Germinal center (tissue), 1 donor: ENCODE data around the gene PPM1M.

Experiments used
- DNase-seq: peaks from one replicate; pipeline ENCODE4 v3.0.0; 2012; ENCODE audit warnings: mixed read lengths, low spot score

Gene PPM1M

DNA sequence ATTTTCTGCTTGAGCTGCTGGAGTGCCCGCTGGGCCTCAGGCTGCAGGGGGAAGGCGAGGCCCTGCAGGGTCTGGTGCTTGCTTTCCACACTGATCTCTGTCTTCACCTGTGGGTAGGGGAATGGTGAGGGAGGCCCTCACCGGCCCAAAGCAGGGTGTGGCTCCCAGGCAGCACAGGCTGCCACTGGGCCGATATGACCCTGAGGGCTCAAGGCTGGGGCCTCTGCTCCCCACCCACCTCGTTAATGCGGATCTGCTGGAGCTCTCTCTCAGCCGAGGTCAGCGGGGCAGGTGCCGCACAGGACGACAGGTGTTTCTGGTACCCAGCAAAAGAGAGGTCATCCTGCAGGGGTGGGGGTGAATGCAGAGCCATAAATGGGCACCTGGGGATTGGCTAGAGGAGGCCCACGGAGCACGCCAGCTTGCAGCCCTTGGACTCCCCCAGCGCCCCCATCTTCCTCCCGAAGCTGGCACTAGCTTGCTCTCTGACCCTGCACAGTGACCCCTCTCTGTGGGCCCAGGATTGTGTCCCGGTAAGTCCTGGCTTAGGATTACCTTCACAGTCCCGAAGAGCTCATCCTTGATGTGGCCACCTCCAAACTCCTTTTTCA lies 14.6 kb upstream of the PPM1M start:
- DNase-seq, result no peak

DNA sequence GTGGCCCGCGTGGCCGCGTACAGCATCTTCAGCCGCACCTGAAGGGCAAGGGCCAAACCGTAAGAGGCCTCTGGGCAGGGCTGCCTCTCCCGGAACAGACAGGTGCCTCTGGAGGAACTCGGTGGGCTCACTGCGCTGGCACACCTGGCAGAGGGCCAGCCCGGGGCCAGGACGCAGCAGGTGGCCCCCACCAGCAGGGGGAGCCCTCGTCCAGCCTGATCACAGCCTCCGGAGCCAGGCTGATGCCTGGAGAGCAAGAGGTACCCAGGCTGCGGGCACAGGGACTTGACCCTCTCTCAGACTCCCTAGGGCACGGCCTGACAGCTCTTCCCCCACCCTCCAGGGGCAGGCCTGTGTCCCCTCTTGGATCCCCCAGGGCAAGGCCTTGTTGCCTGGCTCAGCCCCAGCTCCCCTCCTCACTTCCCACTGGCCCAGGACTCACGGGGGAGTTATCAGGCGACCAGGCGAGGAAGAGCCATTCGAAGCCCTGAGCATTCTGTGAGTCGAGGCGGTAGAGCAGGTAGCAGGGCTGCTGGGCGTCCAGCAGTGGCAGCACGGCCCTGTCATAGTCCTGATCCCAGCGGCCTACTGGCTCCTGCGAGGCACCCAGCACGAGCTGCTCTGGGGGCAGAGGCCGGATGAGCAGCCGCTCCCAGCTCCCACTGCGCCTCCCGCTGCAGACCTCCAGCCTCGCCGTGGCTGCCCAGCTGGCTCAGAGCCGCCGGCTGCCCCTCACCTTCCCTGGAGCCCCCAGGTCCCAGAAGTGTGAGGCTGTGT lies 13.9 kb upstream of the PPM1M start:
- peak; percentile 78 for DNase-seq

DNA sequence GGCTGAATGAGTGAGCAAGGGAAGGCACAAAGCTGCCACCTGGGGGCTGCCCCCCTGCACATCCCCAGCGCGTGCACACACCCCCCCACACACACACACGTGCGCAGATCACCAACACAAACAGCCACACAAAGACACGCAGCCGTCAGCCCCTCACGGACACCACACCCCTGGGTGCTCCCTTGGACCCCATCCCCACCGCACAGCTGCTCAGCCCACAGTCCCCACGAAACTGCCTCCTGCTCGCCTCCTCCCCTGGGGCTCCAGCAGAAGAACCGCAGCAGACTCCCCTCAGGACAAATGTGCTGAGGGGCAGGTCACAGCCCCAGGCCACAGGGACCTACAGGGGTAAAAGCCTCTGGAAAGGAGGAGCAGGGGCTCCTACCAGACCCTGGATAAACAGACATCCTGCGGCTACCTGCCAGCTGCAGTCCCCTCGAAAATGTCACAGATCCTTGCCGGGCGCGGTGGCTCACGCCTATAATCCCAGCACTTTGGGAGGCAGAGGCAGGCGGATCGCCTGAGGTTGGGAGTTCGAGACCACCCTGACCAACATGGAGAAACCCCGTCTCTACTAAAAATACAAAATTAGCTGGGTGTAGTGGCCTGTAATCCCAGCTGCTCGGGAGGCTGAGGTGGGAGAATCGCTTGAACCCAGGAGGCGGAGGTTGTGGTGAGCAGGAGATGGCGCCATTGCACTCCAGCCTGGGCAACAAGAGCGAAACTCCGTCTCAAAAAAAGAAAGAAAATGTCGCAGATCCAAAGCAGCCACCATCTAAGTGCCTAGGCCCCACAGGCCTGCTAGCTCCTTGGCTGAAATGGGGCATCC lies 13.1 kb upstream of the PPM1M start:
- no peak for DNase-seq

DNA sequence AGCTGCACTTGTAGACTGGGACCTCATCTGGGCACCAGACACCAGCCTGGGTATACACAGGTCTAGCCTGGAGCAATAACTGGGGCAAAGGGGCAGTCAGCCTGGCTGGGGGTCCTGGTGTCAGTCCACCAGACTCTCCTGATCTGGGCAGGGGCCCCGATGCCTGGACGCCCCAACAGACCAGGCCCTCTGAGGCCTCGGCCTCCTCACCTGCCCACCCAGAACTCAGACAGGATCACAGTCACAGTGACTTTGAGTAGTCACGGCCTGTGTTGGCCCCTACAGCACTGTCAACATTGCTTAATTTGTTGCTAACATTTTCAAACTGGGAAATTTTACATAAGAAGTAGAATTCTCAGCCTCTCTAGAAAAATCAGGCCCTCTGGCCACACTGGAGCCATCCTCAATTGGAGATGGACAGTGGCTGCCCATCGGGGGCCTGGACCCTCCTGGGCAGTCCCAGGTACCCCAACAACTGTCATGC lies 12.4 kb upstream of the PPM1M start:
- DNase-seq, result no peak

DNA sequence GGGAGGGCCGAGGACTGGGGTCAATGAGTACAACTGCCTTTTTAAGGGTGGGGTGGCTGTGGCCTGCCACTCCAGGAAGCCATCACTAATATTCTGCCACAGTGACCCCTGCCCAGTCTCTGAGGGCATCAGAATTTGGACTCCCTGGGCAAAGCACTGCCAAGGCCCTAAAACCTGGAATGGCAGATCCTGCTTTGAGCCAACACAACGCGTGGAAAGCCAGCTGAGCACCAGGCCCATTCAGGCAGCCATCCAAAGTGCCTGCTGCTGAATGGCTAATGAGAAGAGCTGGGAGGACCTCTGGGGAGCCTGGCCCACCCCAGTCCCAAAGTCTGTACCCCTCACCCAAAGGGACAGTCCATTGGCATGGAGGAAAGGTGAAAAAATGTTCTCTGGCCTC lies 11.6 kb upstream of the PPM1M start:
- DNase-seq, result no peak

DNA sequence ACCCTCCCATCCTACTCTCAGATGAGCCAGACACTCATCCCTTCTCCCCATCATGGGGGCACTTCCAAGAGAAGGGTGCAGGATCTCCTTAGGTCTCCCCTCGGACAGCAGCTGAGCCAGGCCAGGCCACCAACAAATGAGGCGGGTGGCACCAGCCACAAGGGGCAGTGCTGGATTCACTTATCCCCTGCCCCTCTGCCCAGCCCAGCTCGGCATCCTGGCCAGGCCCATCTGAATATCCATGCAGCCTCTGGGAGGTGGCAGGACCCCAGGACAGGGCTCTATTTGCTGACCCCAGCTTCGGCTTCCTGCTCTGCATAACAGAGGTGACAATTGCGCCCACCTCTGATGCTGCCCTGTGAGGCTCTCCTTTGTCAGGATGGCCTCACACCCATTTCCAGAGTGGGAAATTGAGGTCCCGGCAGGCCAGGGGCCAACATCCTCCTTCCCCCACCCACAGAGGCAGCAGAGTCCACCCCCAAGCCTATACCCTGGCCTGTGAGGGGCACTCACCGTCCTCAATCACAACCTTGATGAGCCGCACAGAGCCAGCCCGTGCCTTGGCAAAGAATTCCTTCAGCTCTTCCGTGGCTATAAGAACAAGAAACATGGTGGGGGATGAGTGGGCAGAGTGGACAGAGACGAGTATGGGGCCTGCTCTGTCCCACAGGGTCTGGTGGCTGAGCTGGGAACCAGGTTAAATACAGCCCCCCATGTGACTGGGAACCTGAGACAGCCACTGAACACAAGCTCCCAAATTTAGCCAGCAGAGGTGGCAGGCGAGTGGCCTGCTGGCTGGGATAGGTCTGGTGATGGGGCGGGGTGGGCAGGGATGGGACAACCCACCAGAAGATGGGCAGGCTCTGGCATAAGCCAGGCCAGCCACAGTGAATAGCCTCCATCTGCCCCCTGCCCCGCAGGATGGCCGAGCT lies 10.8 kb upstream of the PPM1M start:
- DNase-seq, result no peak

DNA sequence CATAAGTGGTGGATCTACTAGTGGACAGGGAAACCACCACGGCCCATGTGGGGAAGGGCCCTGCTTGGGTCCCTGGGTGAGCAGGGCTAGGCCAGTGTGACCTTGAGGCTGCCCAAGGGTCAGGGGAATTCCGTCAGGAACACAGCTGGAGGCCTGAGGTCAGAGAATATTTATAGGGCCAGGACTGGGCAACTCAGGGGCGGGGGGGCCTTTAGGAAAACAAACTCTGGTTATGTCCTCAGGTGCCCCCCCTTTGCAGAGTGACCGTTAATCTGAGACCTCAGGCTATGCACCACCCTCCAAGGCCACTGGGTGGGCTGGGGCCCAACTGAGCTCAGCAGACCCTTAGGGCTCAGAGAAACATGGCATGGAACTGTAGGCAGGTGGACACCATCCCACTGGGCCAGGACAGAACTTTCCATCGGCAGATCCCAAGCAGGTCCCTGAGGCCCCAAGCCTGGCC lies 9.1 kb upstream of the PPM1M start:
- no peak for DNase-seq

DNA sequence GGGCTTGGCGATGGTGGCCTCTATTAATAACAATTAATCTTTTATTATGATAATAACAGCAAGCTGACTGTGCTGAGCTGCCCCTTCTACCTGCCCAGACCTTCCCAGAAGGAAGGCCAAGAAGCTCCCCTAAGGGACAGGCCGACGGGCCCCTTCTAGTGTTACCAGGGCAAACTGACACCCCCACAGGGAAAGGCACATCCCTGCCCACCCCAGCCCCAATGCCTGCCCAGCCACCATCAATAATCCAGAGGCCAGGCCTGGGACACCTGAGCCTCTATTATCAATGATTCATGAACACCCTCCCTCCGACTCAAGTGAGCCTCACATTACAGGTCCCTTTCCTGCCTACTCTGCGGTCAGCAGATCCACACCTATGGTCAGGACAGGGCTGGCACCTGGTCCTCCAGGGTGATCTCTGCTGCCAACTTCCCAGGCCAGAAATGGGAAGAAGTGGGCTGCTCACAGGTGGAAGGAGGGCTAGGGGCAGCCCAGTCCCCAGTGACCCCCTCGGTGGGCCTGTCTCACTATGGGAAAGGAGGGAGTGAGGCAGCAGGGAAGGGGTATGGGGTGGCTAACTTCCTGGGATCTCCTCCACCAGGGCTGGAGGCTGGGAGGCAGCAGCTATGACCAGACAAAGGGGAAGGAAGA lies 8.4 kb upstream of the PPM1M start:
- no peak for DNase-seq

DNA sequence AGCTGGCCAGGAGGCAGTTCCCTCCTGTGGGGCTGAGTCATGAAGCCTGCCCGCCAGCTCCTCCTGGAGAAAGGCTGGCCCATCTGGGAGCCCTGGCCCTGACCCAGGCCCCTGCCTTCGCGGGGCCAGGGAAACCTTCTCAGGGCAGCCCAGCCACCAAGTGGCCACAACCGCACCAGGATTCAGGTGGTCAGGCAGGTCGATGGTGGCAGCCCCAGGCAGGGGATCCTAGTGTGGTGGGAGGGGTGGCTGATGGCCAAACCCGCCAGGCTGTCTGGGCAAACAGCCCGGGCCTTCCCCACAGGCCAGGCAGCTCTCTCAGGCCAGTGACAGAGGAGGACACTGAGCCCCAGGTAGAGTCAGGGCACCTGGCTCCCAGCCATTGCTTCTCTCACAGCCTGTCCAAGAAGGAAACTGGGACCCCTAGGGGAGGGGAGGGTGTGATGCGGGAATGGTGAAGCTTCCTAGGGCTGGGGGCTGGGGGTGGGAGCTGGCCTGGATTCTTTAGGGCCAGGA lies 7.8 kb upstream of the PPM1M start:
- DNase-seq, result no peak

DNA sequence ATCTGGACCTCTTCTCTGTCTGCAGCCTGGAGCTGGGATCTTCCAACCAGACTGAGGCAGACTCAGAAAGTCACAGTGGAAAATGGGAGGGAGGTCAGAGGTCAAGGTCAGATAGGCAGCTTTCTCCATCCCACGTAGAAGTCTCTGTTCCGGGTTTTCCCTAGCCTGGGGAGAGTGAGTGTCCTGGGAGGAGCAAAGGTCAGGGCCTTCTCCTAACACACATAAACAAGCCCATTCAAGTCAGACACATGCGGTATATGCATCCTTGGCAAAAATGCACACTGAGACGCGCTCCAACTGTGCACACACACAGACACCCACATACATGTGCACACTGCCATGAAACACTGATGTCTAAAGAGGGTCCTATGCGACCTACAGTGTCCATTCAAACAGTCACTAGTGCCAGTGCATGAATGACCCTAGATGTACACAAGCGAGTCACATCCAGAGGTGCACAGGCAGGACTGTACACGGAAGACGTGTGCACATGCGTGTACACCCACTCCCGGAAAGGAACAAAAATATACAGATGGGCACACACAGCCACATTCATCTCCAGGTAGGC lies 7.3 kb upstream of the PPM1M start:
- DNase-seq, result no peak

DNA sequence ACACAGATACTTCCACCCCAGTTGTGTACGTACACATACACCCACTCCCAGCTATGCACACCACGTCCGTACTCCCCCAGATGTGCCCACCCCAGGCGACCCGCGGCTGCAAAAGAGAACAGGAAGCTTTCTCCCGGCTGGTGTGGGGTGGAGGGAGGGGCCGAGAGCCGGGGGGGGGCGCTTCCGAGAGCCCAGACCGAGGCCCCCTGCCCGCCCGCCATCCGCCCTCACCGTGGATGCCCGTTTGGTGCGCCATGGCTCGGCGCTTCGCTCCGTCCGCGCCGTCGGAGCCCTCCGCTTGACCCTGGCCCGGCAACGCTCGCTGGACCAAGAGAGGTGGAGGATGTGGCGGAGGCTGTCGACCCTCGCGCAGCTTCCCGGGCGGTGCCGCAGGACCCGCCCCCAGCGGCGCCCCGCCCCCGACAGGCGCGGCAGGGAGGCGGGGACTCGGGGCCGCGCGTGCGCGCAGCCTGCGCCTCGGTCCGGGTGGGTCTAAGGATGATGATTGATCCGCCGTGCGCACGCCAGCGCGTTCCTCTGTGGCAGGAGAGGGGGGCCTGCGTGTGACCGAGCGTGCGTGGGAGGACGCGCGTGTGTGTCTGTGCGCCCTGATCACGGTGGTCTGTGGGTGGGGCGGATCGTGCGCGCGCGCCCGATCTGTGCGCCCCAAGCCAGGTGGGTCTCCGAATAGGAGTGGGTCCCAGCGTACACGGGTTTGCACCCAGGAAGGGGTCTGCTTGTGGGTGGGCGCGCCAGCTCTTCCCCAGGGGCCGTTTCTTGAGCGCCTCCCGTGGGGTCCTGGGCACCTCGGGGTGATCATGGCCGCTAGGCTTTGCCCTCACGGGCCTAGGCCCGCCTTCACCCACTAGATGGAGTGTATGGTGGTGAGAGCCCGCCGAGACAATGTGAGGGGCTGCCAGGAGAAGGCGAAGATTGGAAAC lies 6.5 kb upstream of the PPM1M start, which contains the start of gene TWF2:
Gene TWF2 (minus strand): TSS at position 398 of the 941 bp plus-strand sequence. CDS start 142 bp downstream, at position 256.
- peak; percentile 96 for DNase-seq

DNA sequence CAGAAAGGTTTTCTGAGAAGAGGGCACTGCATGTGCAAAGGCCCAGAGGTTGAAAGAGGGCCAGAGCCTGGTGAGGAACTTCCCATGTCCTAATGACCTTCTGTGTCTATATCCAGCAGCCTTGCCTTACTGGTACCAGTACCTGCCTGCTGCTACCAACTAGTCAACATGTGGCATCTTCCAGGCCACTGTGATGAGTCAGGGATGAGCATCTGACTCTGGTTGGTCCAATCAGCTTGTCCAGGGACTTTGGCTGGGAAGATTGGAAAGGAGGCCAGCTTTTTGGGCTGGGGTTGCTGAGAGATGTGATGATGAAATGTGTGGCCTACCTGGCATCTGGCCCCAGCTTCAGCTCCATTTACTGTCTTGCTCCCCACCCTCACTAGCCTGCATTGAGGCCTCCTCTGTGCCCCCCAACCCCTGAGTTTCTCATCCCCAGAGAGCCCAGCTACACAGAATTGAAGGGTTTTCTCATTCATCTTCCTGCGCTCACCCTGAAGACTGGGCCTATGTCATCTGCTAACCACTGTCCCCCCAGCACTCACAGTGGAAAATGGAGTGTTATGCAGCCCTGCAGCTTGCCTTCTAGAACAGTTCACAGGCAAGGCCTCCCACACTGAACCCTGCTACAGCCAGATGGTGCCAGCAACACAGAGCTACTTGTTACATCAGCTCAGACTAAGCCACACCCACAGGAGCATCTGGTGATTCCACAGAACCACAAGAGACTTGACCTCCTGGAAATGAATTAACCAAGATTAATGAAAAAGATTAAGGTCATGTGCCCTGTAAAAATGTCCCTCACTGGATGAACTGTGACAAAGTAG lies 5.3 kb upstream of the PPM1M start:
- DNase-seq, result no peak

DNA sequence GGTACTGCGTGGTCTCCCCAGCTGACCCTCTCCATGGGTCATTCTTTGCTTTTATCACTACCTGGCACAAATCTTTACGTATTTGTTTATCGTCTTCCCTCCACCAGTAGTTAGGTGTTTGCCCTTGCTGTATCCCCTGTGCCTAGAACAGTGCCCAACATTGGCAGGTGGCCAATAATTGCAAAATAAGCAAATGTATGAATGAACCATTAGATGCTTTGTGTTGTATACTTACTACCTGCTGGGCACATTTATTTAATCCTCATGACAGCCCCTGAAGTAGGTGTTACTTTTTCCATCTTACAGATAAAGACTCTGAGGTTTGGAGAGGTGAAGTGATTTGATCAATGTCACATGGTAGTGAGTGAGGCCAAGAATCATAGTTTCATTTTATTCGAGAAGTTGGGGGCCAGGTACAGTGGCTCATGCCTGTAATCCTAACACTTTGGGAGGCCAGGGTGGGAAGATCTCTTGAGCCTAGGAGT lies 4.6 kb upstream of the PPM1M start:
- DNase-seq, result no peak

DNA sequence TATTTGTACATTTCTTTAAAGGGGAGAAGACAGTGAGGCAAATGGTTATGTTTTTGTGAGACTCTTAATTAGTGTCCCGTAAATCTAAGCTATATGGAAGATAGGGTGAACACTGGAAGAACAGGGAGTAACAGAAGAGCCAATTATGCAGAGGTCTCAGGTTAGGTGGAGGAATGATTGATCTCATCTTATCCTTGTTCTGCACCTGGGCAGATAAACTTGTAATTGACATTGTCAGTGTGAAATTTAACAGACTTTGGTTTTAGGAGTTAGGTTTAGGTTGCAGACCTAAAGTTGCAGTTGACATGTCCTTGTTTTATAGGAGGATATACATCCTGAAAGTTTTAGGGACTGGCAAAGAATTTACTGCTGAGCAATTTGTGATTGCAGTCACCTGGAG lies 3.5 kb upstream of the PPM1M start:
- no peak for DNase-seq

DNA sequence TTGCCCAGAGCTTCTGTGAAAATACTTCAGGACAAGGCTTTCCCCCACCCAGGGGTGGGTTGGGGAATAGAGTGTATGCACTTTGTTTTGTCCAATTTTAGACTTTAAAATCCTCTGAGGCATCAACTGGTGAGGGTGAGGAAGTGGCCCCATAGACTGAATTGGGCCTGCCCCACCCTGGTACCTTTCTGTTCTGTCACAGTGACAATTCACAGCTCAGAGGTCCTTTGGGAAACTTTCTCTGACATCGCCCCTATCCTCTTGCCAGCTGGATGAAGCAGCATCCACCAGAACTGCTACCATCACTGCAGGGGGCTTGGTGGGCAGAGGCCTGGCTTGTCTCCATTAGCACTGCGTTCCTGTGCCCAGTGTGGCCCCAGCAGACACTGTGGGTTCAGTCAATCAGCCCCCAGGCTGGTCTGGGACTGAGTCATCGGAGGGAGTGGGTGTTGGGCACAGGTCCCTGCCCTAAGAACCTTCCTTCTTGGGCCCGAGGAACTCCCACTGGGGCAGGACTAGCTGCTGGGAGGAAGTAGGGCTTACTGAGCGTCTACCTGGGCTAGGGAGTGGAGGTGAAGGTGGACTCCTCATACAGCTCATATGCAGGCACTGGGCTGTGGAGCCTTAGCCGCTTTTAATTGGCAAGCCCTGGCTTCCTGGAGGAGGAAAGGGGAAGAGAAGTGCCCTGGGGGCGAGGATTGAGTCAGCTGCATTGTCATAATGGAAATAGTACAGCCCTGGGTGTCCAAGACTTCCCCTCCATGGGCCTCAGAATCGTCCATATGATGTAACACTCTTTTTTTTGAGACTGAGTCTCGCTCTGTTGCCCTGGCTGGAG lies 1.5 kb upstream of the PPM1M start:
- peak; percentile 63 for DNase-seq

DNA sequence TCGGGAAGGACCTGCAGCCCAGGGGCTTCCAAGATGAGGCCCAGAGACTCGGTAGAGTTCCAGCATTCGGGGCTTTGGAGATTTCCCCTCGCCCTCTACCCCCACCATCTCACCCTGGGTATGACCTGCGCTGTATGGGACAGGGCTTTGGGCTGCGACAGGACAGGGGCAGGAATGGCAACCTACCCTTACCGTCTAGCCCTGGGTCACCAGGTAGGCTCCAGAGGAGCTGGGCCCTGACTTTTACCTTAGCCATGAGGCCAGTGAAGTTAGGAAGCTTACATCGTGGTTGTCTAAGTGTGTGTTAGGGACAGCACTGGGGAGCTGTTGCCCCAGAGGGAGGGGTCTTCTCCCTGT lies 683 bp downstream of the PPM1M start:
- DNase-seq, result no peak

DNA sequence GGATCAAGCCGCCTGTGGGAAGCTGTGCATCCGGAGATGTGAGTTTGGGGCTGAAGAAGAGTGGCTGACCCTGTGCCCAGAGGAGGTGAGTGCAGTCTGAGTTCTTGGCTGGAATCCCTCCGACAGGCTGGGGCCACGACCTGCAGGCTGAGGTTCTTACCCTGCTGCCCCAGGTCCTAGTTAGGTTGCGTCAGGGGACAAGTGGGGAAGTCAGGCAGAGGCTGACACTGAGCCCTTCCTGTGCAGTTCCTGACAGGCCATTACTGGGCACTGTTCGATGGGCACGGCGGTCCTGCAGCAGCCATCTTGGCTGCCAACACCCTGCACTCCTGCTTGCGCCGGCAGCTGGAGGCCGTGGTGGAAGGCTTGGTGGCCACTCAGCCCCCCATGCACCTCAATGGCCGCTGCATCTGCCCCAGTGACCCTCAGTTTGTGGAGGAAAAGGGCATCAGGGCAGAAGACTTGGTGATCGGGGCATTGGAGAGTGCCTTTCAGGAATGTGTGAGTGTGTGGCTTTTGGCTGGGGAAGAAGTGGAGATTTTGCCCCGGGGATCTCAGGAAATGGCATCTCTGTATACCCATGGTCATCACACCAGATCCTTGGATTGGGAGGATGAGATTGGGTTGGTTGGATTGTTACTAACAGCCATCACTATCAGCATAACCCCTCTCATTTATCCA lies 1.3 kb downstream of the PPM1M start:
- no peak for DNase-seq
